ENCODE results near the gene KLHL14.

- no peak for TF ChIP-seq POLR2AphosphoS5 (IDR thresholded peaks at IDR 0.05; ENCODE audit: insufficient read depth, low read depth, low read length)
- TF ChIP-seq EZH2 (IDR thresholded peaks at IDR 0.05; ENCODE audit: borderline replicate concordance, low read depth, low read length, severe bottlenecking), result no peak
- TF ChIP-seq CTCF (IDR thresholded peaks at IDR 0.05; ENCODE audit: extremely low read depth in 1 of 2, insufficient read depth in 1 of 2, low read depth in 1 of 2, low read length in 2 of 2), result no peak
- TF ChIP-seq POLR2A (IDR thresholded peaks at IDR 0.05; ENCODE audit: low read depth, low read length), result no peak
Observed at GRCh38 chr18:32634876-32635431, 137.9 kb downstream of the KLHL14 start.
